ENCODE results near the gene VGLL4. TPM values are rescaled to one million over a fixed set of nuclear protein-coding genes. Genes with fewer than 3 reads are reported as not detected.
A peak's percentile ranks its signal among the peaks of the same experiment; 100 is the strongest.

The VGLL4 gene
- total RNA-seq, 1 donor from 2014 or later: 111 TPM

DNA sequence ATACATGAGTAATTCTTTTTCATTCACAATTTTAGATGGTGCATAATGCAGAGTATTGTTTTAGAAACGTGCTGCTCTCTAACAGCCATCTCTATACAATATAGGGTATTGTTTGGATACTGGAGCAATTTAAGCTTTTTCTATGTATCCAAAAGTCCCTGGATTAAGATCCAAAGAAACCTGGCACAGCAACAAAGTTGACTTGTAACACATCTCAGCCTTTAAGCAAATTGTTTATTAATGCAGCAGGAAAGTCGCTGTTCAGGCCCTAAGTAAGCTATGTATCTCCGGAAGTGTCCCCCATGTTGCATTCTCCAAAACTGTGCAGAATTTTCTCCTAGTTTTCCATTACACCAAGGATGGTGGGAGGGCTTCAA, 7.3 kb downstream of the VGLL4 start:
- Mint-ChIP-seq H3K27ac (peak overlapping the region; percentile 6), H3K4me1 (ENCODE audit: unreplicated experiment) (peaks cover 86% of the 10 kb centered on the region), H3K27me3 (no peaks in the 10 kb centered on the region), H3K4me3 (peak overlapping the region; percentile 98), H3K9me3 (no peaks in the 10 kb centered on the region), H3K36me3 (peaks cover 12% of the 10 kb centered on the region)
- TF ChIP-seq, protein P1, sequence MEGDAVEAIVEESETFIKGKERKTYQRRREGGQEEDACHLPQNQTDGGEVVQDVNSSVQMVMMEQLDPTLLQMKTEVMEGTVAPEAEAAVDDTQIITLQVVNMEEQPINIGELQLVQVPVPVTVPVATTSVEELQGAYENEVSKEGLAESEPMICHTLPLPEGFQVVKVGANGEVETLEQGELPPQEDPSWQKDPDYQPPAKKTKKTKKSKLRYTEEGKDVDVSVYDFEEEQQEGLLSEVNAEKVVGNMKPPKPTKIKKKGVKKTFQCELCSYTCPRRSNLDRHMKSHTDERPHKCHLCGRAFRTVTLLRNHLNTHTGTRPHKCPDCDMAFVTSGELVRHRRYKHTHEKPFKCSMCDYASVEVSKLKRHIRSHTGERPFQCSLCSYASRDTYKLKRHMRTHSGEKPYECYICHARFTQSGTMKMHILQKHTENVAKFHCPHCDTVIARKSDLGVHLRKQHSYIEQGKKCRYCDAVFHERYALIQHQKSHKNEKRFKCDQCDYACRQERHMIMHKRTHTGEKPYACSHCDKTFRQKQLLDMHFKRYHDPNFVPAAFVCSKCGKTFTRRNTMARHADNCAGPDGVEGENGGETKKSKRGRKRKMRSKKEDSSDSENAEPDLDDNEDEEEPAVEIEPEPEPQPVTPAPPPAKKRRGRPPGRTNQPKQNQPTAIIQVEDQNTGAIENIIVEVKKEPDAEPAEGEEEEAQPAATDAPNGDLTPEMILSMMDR (conservative IDR thresholded peaks at IDR 0.05): no peak
- no peak for DNase-seq (ENCODE audit: extremely low spot score, unreplicated experiment)

DNA sequence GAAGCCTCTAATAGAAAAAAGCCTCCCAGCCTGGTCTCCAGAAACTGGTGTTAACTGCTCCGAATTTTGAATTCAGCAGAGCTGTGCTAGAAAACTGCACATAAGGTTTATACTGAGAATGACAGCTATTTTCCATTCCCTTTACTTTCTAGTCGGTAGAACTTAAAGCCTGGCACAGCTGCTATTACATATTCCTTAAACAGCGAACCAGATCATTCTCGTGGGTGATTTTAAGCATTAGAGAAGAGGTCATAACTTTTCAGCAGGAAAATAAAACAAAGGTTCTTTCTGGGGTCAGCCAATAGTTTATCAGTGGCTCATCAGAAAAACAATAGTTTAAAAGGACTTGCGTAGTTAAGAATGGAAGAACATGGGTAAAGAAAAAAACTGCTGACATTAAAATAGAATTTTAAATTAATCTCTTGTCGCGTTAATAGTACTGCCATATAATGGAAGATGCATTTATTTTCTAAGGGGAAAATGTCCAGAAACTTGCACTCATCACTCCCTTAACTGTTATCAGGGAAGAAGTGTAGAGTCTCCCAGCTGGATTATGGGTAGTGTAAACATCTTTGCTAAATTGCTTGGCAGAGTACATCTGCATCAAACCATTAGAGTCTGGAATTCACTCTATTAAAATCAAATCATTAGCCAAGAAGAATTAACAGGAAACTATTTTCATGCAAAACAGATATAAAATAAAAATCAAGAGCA, 7.9 kb downstream of the VGLL4 start:
- Mint-ChIP-seq H3K27me3 (no peaks in the 10 kb centered on the region), H3K27ac (no peak overlapping the region), H3K4me1 (ENCODE audit: unreplicated experiment) (peaks cover 89% of the 10 kb centered on the region), H3K9me3 (no peaks in the 10 kb centered on the region), H3K36me3 (peaks cover 16% of the 10 kb centered on the region), H3K4me3 (peak overlapping the region; percentile 44)
- no peak for DNase-seq (ENCODE audit: extremely low spot score, unreplicated experiment)
- TF ChIP-seq, protein P1 (conservative IDR thresholded peaks at IDR 0.05): no peak

DNA sequence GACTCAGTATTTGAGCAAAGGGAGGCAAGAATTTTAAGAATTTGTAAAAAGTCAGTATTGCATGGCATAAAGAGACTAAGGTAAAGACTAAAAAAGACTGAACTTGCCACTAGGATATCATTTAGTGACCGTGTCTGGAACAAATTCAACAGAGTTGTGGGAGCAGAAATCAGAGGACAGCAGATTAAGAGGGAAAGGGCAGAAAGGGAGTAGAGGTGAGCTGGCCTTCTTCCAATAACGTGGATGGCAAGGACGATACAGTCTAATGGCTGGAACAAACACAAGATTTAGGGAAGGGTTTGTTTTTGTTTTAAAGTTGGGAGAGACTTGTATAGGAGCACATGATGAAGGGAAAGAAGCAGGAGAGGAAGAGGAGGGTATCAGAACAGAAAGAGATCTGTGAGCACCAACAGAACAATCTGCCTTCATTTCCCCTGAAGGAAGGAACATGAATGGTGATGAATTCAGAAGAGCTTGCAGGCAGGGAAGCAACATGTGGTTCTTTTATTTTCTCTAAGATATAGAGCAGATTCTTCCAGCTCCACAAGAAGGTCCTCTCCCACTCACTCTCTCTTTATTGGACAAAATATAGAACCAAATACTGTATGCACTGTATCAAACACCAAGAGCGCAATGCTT, 8.6 kb downstream of the VGLL4 start:
- peaks cover 85% of the 10 kb centered on the region for H3K4me1 Mint-ChIP-seq (ENCODE audit: unreplicated experiment)
- peak overlapping the region; percentile 48 for H3K4me3 Mint-ChIP-seq
- TF ChIP-seq, protein P1 (conservative IDR thresholded peaks at IDR 0.05): no peak
- H3K27me3 Mint-ChIP-seq: no peaks in the 10 kb centered on the region
- peak overlapping the region; percentile 75 for H3K27ac Mint-ChIP-seq
- H3K9me3 Mint-ChIP-seq: no peaks in the 10 kb centered on the region
- no peak for DNase-seq (ENCODE audit: extremely low spot score, unreplicated experiment)
- peaks cover 15% of the 10 kb centered on the region for H3K36me3 Mint-ChIP-seq

DNA sequence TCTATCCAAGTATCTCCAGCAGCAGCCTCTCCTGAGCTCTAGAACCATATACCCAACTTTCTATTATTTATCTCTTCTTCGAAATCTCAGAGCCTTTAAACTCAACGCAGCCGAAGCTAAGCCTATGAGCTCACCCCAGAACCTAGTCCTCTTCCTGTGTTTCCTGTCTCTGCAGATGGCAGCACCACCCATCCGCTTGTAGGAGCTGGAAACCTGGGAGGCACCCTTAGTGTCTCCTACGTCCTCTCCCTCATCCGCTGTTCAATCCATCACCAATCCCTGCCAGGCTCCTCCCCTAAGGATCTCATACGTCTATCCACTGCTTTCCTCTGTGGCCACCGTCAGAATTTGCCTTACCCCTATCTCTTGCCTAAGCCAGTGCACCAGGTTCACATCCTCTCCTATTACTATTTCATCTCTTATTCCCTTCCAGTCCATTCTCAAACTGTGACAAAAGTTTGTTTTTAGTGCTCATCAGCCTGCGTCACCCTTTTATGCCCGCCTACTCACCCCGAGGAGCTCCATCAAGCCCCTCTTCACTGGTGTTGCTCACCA, 9.6 kb downstream of the VGLL4 start:
- Mint-ChIP-seq H3K4me1 (ENCODE audit: unreplicated experiment) (peaks cover 81% of the 10 kb centered on the region), H3K36me3 (peaks cover 18% of the 10 kb centered on the region), H3K27ac (no peak overlapping the region), H3K9me3 (no peaks in the 10 kb centered on the region), H3K4me3 (no peak overlapping the region), H3K27me3 (no peaks in the 10 kb centered on the region)
- TF ChIP-seq, protein P1 (conservative IDR thresholded peaks at IDR 0.05): no peak
- DNase-seq (ENCODE audit: extremely low spot score, unreplicated experiment): no peak

DNA sequence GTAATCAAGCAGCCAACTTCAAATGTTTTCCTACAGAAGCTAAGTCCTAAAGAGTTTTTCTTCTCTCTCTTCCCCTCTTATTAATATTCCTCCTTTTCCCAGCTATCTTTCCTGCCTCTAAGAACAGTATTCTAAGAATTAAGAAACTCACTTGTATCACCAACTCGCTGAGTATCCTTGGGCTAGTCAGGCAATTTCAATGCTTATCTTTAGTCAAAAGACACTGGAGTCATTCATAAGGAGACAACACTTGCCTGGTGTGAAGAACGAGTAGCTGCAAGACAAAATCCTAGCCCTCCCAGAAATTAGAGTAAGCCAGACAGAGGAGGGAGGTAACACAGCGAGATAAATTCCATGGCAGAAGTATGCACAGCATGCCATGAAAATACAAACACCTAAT, 10.7 kb downstream of the VGLL4 start:
- H3K27ac Mint-ChIP-seq: peak overlapping the region; percentile 26
- H3K4me3 Mint-ChIP-seq: peak overlapping the region; percentile 5
- TF ChIP-seq, protein P1 (conservative IDR thresholded peaks at IDR 0.05): no peak
- H3K36me3 Mint-ChIP-seq: peaks cover 18% of the 10 kb centered on the region
- no peak for DNase-seq (ENCODE audit: extremely low spot score, unreplicated experiment)
- H3K9me3 Mint-ChIP-seq: no peaks in the 10 kb centered on the region
- peaks cover 69% of the 10 kb centered on the region for H3K4me1 Mint-ChIP-seq (ENCODE audit: unreplicated experiment)
- no peaks in the 10 kb centered on the region for H3K27me3 Mint-ChIP-seq
